ENCODE data around the gene MYRF.
A peak's percentile ranks its signal among the peaks of the same experiment; 100 is the strongest.

MYRF gene

DNA sequence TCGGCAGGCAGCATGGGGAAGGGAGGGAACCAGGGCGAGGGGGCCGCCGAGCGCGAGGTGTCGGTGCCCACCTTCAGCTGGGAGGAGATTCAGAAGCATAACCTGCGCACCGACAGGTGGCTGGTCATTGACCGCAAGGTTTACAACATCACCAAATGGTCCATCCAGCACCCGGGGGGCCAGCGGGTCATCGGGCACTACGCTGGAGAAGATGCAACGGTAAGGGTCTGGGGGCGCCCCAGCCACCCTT, 75.9 kb downstream of the MYRF start:
- DNase-seq, result no peak

DNA sequence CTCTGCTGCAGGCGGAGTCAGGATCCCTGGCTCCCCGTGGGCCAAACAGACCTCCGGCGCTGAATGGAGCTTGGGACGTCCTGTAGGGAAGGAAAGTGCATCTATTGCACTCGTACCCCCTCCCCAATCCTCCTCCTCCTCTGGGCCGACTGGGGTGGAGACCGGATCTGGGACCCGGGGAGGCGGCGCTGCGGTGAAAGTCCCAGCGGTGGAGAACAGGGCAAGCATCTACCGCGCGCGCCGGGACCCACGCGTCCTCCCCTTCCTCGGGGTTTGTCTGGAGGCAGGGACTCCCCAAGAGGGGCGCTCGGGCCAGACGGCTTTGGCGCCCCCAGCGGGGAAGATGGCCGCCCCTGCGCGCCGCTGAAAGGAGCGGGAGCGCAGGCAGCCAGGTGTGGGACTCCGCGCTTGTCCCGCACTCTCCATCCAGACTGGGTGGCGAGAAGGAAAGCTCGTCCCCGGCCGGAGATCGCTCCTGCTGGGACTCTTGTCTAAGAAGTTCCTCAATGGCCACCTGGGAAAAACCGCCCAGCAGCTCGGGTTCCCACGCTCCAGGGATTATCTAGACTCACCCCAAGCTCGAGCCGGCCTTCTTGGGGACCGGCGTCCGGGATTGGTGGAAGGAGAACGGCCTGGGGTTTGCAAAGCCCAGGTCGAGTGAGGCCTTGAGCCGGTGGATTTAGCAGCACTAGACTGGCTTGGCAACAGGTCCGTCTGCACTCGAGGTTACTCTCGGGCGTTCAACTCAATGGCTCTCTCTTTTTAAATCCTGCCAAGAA, 76.4 kb downstream of the MYRF start:
- peak; percentile 20 for DNase-seq

DNA sequence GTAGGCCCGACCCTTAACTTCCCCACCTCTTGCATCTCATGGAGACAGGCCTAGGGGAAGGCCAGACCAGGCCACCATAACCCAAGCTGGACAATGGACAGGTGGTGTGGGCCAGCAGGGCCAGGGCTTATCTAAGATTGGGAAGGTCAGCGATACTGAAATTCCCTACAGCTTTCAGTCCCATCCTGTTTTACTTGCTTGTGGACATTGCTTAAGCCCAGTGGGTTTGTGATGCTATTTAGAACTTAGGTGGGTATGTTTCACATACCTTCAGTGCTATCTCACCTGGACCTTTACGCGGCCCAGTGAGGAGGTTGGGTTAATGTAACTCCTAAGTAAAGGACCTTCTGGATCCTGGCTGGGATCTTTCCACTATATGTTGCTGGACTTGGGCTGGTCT, 77.4 kb downstream of the MYRF start:
- DNase-seq, result no peak

DNA sequence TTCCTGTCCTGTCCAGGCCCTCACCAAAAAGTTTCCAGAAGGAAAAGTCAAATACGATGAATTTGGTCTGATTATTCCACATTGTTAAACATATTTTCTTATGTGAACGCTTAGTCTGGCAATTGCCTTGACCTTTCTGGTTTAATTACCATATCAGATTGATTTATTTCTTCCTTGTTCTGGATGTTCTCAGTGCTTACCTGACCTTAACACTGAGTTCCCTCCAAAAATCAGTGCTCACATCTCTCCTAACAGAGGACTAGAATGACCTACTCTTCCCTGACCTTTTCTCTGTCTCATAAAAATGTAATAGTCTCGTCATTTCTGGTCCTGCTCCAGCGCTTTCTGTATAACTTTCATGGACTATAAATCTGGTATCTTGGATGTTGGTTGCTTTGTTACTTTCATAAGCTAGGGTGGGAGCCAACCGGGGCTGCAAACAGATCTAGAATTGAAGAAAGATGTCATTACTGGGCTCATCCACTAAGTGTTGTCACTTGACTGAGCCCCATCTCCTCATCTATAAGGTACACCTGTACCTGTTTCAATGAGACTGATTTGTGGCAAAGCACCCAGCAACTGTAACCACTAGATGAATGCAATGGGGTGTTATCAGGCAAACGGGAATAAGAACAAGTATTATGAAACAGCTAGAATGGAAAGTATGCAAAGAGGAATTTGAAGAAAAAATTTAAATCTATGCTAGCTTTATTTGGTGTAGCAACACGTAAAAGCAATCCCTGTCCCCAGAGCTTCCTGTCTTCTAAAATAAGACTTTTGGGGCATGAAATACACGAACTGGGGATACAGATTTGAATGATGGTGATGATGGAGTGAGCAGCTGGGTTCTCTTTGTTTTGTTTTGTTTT, 78.0 kb downstream of the MYRF start:
- no peak for DNase-seq

DNA sequence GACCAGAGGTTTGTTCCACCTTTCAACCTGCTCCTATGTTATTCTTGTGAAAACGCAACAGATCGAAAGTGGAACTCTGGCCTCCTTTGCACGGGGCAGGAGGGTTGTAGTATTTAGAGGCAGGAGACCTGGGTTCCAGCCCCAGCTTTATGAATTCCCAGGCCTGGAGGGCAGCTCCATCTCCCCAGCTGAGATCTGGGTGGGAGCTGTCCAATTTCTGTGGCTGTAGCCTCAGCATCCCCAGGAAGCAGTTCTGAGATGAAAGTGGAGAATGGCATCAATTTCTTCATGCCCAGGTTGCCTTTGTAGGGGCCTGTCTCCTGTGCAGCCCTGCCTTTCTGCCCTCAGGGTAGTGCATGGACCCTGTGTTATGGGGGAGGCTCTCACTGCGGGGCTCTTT, 79.8 kb downstream of the MYRF start:
- no peak for DNase-seq

DNA sequence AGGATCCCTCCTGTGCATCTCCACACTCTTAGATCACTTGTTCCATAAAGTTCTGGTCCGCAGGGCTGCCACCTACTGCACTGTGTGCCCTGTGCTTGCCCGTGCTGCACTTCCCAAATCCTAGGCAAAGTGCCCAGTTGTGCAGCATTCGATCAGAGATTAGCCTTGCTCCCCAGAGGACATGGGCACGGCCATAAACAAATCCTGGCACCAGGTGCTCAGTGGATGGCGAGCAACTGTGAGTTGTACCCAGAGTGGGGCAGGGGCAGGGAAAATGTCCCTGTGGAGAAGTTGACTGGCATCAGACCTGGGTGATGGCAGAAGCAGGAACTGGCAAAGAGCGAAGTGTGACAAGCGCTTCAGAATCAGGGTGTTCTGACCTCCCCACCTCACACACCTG, 80.3 kb downstream of the MYRF start:
- no peak for DNase-seq

DNA sequence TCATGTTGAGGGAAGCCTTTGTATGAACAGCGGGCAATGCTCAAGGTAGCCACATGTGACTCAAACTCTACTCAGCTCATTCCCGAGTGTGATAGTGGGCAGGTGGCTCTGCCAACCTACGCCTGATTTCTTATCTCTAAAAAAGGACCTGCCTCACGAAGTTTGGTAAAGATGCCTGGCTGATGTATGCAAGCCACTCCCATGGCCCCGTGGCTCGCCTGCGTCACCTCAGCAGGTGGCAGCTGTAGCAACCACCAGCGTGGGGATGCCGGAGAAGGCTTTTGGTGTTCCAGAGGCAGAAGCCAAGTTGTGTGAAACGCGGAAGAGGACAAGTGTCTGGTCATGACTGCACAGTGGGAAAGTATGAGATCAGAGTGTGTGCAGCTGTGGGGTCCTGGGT, 81.0 kb downstream of the MYRF start:
- DNase-seq, result no peak

DNA sequence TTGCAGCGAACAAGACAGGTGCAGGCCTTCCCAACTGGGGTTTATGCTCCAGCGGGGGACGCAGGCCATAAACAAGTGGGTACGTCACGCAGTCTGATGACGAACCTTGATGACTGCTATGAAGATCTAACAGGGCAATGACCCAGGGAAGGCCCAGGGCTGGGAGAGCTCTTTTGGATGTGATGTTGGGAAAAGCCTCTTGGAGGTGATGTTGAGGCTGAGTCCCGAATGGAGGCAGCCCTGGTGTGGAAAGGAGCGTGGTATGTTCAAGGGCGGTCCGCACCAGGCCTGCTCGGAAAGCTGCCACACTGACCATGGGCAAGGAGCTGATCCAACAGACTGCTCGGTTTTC, 81.5 kb downstream of the MYRF start:
- no peak for DNase-seq

DNA sequence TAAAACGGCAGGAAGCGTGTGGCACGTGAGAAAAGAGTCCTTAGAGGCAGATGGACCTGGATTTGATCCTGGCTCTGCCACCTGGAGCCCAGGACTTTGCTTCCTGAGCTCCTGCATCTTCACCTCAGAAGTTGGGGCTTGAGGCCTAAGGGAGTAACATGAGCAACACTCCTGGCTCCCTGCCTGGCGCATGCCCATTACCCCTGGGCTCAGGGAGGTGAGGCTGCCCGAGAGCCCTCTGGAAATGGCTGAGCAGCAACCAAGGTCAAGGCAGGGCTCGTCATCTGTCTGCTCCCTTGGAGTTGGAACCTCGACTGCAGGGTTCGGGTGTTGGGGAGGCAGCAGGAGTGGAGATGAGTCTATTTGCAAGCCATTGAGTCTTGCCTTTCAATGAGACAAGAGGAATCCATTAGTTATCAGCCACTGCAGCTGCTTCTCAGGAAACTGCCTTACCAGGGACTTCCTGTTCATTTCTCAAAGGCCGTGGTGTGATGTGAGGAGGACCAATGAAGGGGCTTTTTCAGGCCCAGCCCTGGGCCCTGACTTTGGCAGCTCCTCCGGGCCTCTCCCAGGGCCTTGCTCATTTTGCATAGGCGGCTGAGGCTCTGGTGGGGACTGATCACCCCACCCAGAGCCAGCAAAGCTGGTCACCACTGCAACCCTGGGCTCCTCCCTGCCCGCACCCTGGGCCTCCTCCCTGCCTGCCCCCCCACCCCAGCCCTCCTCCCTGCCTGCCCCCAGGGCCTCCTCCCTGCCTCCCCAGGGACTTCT, 82.0 kb downstream of the MYRF start:
- DNase-seq, result peak; percentile 33

DNA sequence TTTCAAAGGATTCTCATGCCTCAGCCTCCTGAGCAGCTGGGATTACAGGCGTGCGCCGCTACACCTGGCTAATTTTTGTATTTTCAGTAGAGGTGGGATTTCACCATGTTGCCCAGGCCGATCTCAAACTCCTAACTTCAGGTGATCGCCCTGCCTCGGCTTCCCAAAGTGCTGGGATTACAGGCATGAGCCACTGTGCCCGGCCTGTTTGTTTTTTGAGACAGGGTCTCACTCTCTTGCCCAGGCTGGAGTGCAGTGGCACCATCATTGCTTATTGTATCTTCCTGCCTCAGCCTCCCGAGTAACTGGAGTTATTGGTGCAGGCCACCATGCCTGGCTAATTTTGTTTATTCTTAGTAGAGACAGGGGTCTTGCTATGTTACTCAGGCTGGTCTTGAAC, 83.8 kb downstream of the MYRF start:
- no peak for DNase-seq

DNA sequence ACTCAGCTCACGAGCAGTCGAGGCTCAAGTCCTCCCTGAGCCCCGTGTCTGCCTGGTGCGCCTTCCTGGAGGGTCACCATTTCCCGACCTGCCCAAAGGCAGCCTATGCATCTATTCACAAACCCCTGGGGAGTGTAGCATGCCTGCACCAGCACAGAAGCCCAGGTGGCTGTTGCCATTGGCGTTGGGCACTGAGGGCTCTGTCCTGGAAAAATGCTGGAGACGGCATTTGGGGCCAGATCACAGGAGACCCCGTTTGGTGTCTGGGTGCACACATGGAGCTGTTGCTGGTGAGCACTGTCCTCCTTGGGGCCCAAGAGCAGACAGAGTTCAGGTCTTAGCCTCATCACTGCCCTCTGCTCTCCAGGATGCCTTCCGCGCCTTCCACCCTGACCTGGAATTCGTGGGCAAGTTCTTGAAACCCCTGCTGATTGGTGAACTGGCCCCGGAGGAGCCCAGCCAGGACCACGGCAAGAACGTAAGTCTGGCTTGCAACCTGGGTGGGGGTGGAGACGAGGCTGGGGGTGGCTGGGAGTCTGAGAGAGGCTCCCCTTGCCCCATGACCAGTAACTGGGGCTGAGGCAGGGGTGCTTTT, 85.1 kb downstream of the MYRF start:
- DNase-seq, result no peak

Data from central memory CD4-positive, alpha-beta T cell (primary cell).